NB4 (cell line): ENCODE results near the gene TERT.

Experiments
- CTCF ChIP-seq: IDR thresholded peaks from one replicate; pipeline ENCODE4 v1.5.1; 2012; ENCODE audit warnings: low read depth, low read length
- MYC ChIP-seq: IDR thresholded peaks from 2 replicates; pipeline ENCODE4 v1.6.1; 2011; ENCODE audit warnings: low read depth, low read length
- POLR2A ChIP-seq: IDR thresholded peaks from 2 replicates; pipeline ENCODE4 v1.6.1; 2011; ENCODE audit warnings: mild to moderate bottlenecking; ENCODE audit not compliant: insufficient read length; ENCODE audit errors: extremely low read depth

- TF ChIP-seq CTCF = no peak
- TF ChIP-seq POLR2A = no peak
- no peak for TF ChIP-seq MYC
Observed at GRCh38 chr5:1320436-1321344, 25.8 kb upstream of the TERT start.
